Measurements from ENCODE around the gene LEMD3.

The LEMD3 gene

GRCh38 chr12:65170209-65170881 is 962 bp downstream of the LEMD3 start:
- H3K27me3 ChIP-seq, result no peaks in the 10 kb centered on the region
- peaks cover 47 to 55% of the 10 kb centered on the region in 2 experiments for H3K4me1 ChIP-seq (ENCODE audit: control insufficient read depth in 1 of 2, insufficient read depth in 1 of 2, low read depth in 1 of 2, low read length in 1 of 2)
- TF ChIP-seq, protein P1, sequence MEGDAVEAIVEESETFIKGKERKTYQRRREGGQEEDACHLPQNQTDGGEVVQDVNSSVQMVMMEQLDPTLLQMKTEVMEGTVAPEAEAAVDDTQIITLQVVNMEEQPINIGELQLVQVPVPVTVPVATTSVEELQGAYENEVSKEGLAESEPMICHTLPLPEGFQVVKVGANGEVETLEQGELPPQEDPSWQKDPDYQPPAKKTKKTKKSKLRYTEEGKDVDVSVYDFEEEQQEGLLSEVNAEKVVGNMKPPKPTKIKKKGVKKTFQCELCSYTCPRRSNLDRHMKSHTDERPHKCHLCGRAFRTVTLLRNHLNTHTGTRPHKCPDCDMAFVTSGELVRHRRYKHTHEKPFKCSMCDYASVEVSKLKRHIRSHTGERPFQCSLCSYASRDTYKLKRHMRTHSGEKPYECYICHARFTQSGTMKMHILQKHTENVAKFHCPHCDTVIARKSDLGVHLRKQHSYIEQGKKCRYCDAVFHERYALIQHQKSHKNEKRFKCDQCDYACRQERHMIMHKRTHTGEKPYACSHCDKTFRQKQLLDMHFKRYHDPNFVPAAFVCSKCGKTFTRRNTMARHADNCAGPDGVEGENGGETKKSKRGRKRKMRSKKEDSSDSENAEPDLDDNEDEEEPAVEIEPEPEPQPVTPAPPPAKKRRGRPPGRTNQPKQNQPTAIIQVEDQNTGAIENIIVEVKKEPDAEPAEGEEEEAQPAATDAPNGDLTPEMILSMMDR (IDR thresholded peaks at IDR 0.05), result no peak
- no peaks in the 10 kb centered on the region for H3K36me3 ChIP-seq
- H3K4me3 ChIP-seq (ENCODE audit: low read depth in 1 of 2, low read length in 1 of 2), result peak overlapping the region; percentile 81 to 86
- peak overlapping the region; percentile 94 for H3K27ac ChIP-seq
- no peaks in the 10 kb centered on the region for H3K9me3 ChIP-seq

DNA sequence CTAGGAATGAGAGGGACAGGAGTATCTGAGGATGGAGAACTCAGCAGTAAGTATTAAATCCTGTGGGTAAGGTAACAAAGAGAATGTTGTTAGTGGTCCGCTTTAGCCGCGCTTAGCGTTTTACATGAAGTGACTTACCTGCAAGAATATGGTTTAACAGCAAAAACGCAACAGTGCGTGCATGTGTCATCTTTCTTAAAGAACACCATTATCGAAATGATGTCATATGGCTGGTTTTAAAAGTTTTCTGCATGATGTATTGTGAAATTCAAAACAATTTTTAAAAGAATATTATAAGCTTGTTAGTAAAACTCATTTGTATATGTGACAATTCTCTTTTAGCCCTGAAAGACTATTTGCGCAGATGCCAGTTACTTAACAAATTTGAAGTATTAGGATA is 1.7 kb downstream of the LEMD3 start:
- H3K4me3 ChIP-seq (ENCODE audit: low read depth in 1 of 2, low read length in 1 of 2), result peak overlapping the region; percentile 81 to 86
- TF ChIP-seq, protein P1 (IDR thresholded peaks at IDR 0.05), result no peak
- H3K27me3 ChIP-seq, result no peaks in the 10 kb centered on the region
- peaks cover 54 to 62% of the 10 kb centered on the region in 2 experiments for H3K4me1 ChIP-seq (ENCODE audit: control insufficient read depth in 1 of 2, insufficient read depth in 1 of 2, low read depth in 1 of 2, low read length in 1 of 2)
- H3K36me3 ChIP-seq, result peaks cover under 1% of the 10 kb centered on the region
- H3K9me3 ChIP-seq, result no peaks in the 10 kb centered on the region
- peak overlapping the region; percentile 94 for H3K27ac ChIP-seq

DNA sequence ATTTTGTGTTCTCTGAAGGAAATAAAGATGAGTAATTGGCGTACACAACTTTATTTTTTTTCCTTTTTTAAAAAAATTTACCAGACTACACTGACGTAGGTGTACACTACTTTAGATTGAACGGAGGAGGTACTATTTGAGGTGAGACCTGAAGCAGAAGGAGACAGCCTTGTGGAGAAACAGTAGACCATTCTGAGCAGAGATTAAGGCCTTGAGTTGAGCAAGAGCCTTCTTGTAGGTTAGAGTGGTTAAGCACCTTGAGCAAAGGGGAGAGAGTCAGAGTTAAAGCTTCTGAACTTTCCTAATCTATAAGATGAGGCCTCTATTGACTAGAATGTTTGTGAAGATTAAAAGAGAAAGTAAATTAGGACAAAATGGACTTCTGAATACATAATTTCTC is 2.5 kb downstream of the LEMD3 start:
- Histone ChIP-seq H3K27me3 (no peaks in the 10 kb centered on the region), H3K9me3 (no peaks in the 10 kb centered on the region), H3K36me3 (peaks cover 7% of the 10 kb centered on the region), H3K4me3 (ENCODE audit: low read depth in 1 of 2, low read length in 1 of 2) (peak overlapping the region; percentile 17 to 34), H3K4me1 (ENCODE audit: control insufficient read depth in 1 of 2, insufficient read depth in 1 of 2, low read depth in 1 of 2, low read length in 1 of 2) (peaks cover 61 to 70% of the 10 kb centered on the region in 2 experiments), H3K27ac (peak overlapping the region; percentile 66)
- TF ChIP-seq, protein P1 (IDR thresholded peaks at IDR 0.05), result no peak

DNA sequence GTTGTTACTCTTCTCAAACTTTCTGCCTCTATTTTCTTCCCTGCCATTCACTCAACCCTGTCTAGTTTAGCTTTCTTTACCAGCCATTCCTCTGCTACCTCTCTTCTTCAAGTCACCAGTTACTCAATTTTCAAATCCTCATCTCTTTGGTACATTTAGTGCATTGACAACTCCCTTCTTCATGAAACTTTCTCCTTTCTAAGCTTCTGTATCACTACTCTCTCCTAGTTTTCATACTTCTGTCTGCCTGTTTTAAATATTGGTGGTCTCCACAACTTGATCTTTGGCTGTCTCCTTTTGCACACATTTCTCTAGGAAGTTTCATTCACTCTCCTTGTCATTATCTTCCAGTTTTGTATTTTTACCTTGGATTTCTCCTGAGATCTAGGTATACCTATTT is 6.0 kb downstream of the LEMD3 start:
- Histone ChIP-seq H3K9me3 (no peaks in the 10 kb centered on the region), H3K4me3 (ENCODE audit: low read depth in 1 of 2, low read length in 1 of 2) (no peak overlapping the region), H3K36me3 (peaks cover 15% of the 10 kb centered on the region), H3K27me3 (no peaks in the 10 kb centered on the region), H3K4me1 (ENCODE audit: control insufficient read depth in 1 of 2, insufficient read depth in 1 of 2, low read depth in 1 of 2, low read length in 1 of 2) (peaks cover 62 to 66% of the 10 kb centered on the region in 2 experiments), H3K27ac (no peak overlapping the region)
- TF ChIP-seq, protein P1 (IDR thresholded peaks at IDR 0.05), result no peak

GRCh38 chr12:65182012-65182739 is 12.8 kb downstream of the LEMD3 start:
- TF ChIP-seq, protein P1 (IDR thresholded peaks at IDR 0.05), result no peak
- no peaks in the 10 kb centered on the region for H3K27me3 ChIP-seq
- H3K9me3 ChIP-seq, result no peaks in the 10 kb centered on the region
- H3K4me3 ChIP-seq (ENCODE audit: low read depth in 1 of 2, low read length in 1 of 2), result no peak overlapping the region
- no peak overlapping the region for H3K27ac ChIP-seq
- peaks cover 12% of the 10 kb centered on the region for H3K36me3 ChIP-seq
- peaks cover 10 to 40% of the 10 kb centered on the region in 2 experiments for H3K4me1 ChIP-seq (ENCODE audit: control insufficient read depth in 1 of 2, insufficient read depth in 1 of 2, low read depth in 1 of 2, low read length in 1 of 2)

All from neutrophil (primary cell).